PC-3 (cell line): ENCODE results near the gene SETD1A. TPM values are rescaled to one million over a fixed set of nuclear protein-coding genes. Genes with fewer than 3 reads are reported as not detected.

ENCODE experiments used
- ATAC-seq: fragments of 200-7000 bp; cut with Tn5 transposase; 2 replicates; pipeline ENCODE4 v1.9.1; 2020; ENCODE audit warnings: mild to moderate bottlenecking, moderate library complexity
- BruUV-seq: library from RNA; stranded (reverse); fragments of 400-500 nt; replicated peaks from 2 replicates; lab custom pipeline; 2021; lab: Mats Ljungman, UMichigan
- CTCF ChIA-PET: fragments of 300-600 bp; sonication (Branson Sonifier 250); formaldehyde crosslinking; loops from one replicate; lab custom pipeline; 2022; ENCODE audit warnings: antibody characterized with exemption; lab: Charles Lee
- POLR2A ChIA-PET: fragments of 300-600 bp; sonication (Branson Sonifier 250); formaldehyde crosslinking; loops from one replicate; lab custom pipeline; 2022; ENCODE audit warnings: antibody characterized with exemption; ENCODE audit not compliant: unreplicated experiment; lab: Charles Lee
- DNase-seq: peaks from one replicate; pipeline ENCODE4 v3.0.0-alpha.2; 2015
- H2AFZ ChIP-seq: fragments of 300-600 bp; sonication (generic); 2 replicates; pipeline ENCODE4 v1.6.0; 2016; ENCODE audit warnings: antibody characterized with exemption, low read length
- H3F3A ChIP-seq: fragments of 300-600 bp; sonication (generic); one replicate; pipeline ENCODE4 v1.6.0; 2017; ENCODE audit warnings: antibody characterized with exemption, low read length, control low read depth, mild to moderate bottlenecking; ENCODE audit not compliant: unreplicated experiment
- H3K27ac ChIP-seq: fragments of 300-600 bp; sonication (generic); 2 replicates; pipeline ENCODE4 v1.5.1; 2016; ENCODE audit warnings: mild to moderate bottlenecking, low read length
- H3K27me3 ChIP-seq: fragments of 300-600 bp; sonication (generic); 2 replicates; pipeline ENCODE4 v1.6.1; 2016; ENCODE audit warnings: low read length, mixed read lengths
- H3K36me3 ChIP-seq: fragments of 300-600 bp; sonication (generic); 2 replicates; pipeline ENCODE4 v1.6.1; 2016; ENCODE audit warnings: low read depth, mixed run types, low read length, mixed read lengths
- H3K4me1 ChIP-seq: fragments of 300-600 bp; sonication (generic); 2 replicates; pipeline ENCODE4 v1.5.1; 2016; ENCODE audit warnings: low read length; ENCODE audit not compliant: insufficient read depth
- H3K4me2 ChIP-seq: fragments of 300-600 bp; sonication (generic); 2 replicates; pipeline ENCODE4 v1.6.0; 2016; ENCODE audit warnings: low read length
- H3K4me3 ChIP-seq: fragments of 300-600 bp; sonication (generic); 2 replicates; pipeline ENCODE4 v1.5.1; 2016; ENCODE audit warnings: mild to moderate bottlenecking, low read length, mixed read lengths
- H3K79me2 ChIP-seq: fragments of 300-600 bp; sonication (generic); 2 replicates; pipeline ENCODE4 v1.6.1; 2017; ENCODE audit warnings: low read length, mixed read lengths
- H3K9ac ChIP-seq: fragments of 300-600 bp; sonication (generic); 2 replicates; pipeline ENCODE4 v1.6.0; 2016; ENCODE audit warnings: mild to moderate bottlenecking, low read length
- H3K9me2 ChIP-seq: fragments of 300-600 bp; sonication (generic); replicated peaks from 2 replicates; pipeline ENCODE4 v1.6.1; 2016; ENCODE audit warnings: mixed run types, low read length, mixed read lengths
- H3K9me3 ChIP-seq: fragments of 300-600 bp; sonication (generic); 2 replicates; pipeline ENCODE4 v1.6.1; 2016; ENCODE audit warnings: low read length, mixed read lengths
- H4K20me1 ChIP-seq: fragments of 300-600 bp; sonication (generic); 2 replicates; pipeline ENCODE4 v1.6.1; 2016; ENCODE audit warnings: low read length, mixed read lengths
- CTCF ChIP-seq: fragments of 300-600 bp; sonication (generic); conservative IDR thresholded peaks from 2 replicates; pipeline ENCODE4 v1.5.1; 2017; ENCODE audit warnings: antibody characterized with exemption, low read depth, mild to moderate bottlenecking, low read length
- EZH2 ChIP-seq: fragments of 300-600 bp; sonication (generic); IDR thresholded peaks from one replicate; pipeline ENCODE4 v1.6.1; 2017; ENCODE audit warnings: antibody characterized with exemption, mild to moderate bottlenecking, low read length; ENCODE audit not compliant: unreplicated experiment
- EZH2phosphoT487 ChIP-seq: fragments of 300-600 bp; sonication (generic); IDR thresholded peaks from 2 replicates; pipeline ENCODE4 v1.6.1; 2018; ENCODE audit warnings: mild to moderate bottlenecking, antibody characterized with exemption, low read length, borderline replicate concordance
- intact Hi-C: fragments of 100-400 bp; cut with micrococcal nuclease; formaldehyde crosslinking; loops from 2 replicates; pipeline ENCODE4 v1.9.0; 2023
- total RNA-seq: library from RNA; depleted of rRNA; stranded (reverse); fragments of >200 nt; gene quantifications from 2 replicates; pipeline ENCODE4 v1.2.3, GENCODE V29; 2014

Gene SETD1A
- total RNA-seq, 1 experiment from 2014 or later: 7.9 TPM

- Histone ChIP-seq H3K27me3 (no peaks in the 10 kb centered on the region), H3K9ac (no peak overlapping the region), H3K4me2 (peak overlapping the region; percentile 48; the same call in 1 of the 2 replicates), H3K9me2 (no peaks in the 10 kb centered on the region), H3K79me2 (no peaks in the 10 kb centered on the region), H3K9me3 (no peaks in the 10 kb centered on the region), H3K4me1 (peaks cover 8% of the 10 kb centered on the region; the same call in 1 of the 2 replicates), H3K36me3 (peaks cover 3% of the 10 kb centered on the region; the same call in 1 of the 2 replicates), H3F3A (no peaks in the 10 kb centered on the region), H3K27ac (0 out of 2 replicates have a peak overlapping the region, but pooled peaks have one; percentile 16), H2AFZ (no peak overlapping the region), H4K20me1 (no peaks in the 10 kb centered on the region), H3K4me3 (no peak overlapping the region)
- intact Hi-C loops: no loop called here
- ChIA-PET CTCF (interaction anchor here (0.6 to 1.3 kb wide), 6 partner anchors 13 to 927 kb away, joined by 3 to 7 read pairs (median 3); partner anchors contain the start of gene HSD3B7), POLR2A (no interaction called here)
- no TSS peak for BruUV-seq
- TF ChIP-seq EZH2phosphoT487 (no peak), CTCF (peak; percentile 78), EZH2 (no peak)
- DNase-seq (peak; percentile 65), ATAC-seq (peak; percentile 85)
These were observed 15.7 kb upstream of the SETD1A start for GRCh38 chr16:30941600-30942425.

- Histone ChIP-seq H3K9me2 (no peaks in the 10 kb centered on the region), H3K4me3 (no peak overlapping the region), H3K27me3 (no peaks in the 10 kb centered on the region), H3K79me2 (no peaks in the 10 kb centered on the region), H3F3A (no peaks in the 10 kb centered on the region), H3K4me2 (peak overlapping the region; percentile 48; the same call in 1 of the 2 replicates), H3K36me3 (peaks cover 3% of the 10 kb centered on the region; the same call in 1 of the 2 replicates), H3K4me1 (peaks cover 8% of the 10 kb centered on the region; the same call in 1 of the 2 replicates), H2AFZ (no peak overlapping the region), H4K20me1 (no peaks in the 10 kb centered on the region), H3K9ac (no peak overlapping the region), H3K27ac (0 out of 2 replicates have a peak overlapping the region, but pooled peaks have one; percentile 16), H3K9me3 (no peaks in the 10 kb centered on the region)
- BruUV-seq: no TSS peak
- intact Hi-C loops: no loop called here
- DNase-seq: no peak
- POLR2A ChIA-PET: no interaction called here
- no peak for ATAC-seq
- TF ChIP-seq CTCF (no peak), EZH2 (no peak), EZH2phosphoT487 (no peak)
- CTCF ChIA-PET: interaction anchor here (0.6 to 1.3 kb wide), 6 partner anchors 12 to 926 kb away, joined by 3 to 7 read pairs (median 3); partner anchors contain the start of gene HSD3B7
These were observed 15.1 kb upstream of the SETD1A start for GRCh38 chr16:30942426-30942806.
